ENCODE data around the gene CDC6.

CDC6 gene

GRCh38 chr17:40331743-40332641 lies 44.3 kb downstream of the CDC6 start:
- H3K4me2 ChIP-seq (ENCODE audit: low read length): no peak overlapping the region
- no peak overlapping the region for H3K27ac ChIP-seq (ENCODE audit: low read length)
- H3K4me3 ChIP-seq (ENCODE audit: low read length): no peak overlapping the region
- H4K20me1 ChIP-seq (ENCODE audit: insufficient read depth, low read length): peaks cover 61% of the 10 kb centered on the region
- no peaks in the 10 kb centered on the region for H3K27me3 ChIP-seq (ENCODE audit: low read depth, low read length)
- TF ChIP-seq EZH2phosphoT487 (IDR thresholded peaks at IDR 0.05; ENCODE audit: low read depth): no peak
- TF ChIP-seq CTCF (IDR thresholded peaks at IDR 0.05; ENCODE audit: low read depth, low read length): no peak
- H3K9ac ChIP-seq (ENCODE audit: low read length): no peak overlapping the region
- H3K36me3 ChIP-seq (replicated peaks; ENCODE audit: low read depth, low read length): peaks cover 20% of the 10 kb centered on the region
- no peak overlapping the region for H2AFZ ChIP-seq (ENCODE audit: low read depth, low read length)
- peaks cover 19% of the 10 kb centered on the region for H3K4me1 ChIP-seq (ENCODE audit: low read length)
- H3K9me3 ChIP-seq (ENCODE audit: insufficient read depth, low read length): no peaks in the 10 kb centered on the region
- peaks cover 79% of the 10 kb centered on the region for H3K79me2 ChIP-seq (ENCODE audit: low read length)

GRCh38 chr17:40333781-40334448 lies 46.2 kb downstream of the CDC6 start:
- Histone ChIP-seq H3K9me3 (ENCODE audit: insufficient read depth, low read length) (no peaks in the 10 kb centered on the region), H2AFZ (ENCODE audit: low read depth, low read length) (no peak overlapping the region), H4K20me1 (ENCODE audit: insufficient read depth, low read length) (peaks cover 58% of the 10 kb centered on the region), H3K36me3 (replicated peaks; ENCODE audit: low read depth, low read length) (peaks cover 20% of the 10 kb centered on the region), H3K4me2 (ENCODE audit: low read length) (no peak overlapping the region), H3K4me1 (ENCODE audit: low read length) (peaks cover 21% of the 10 kb centered on the region), H3K4me3 (ENCODE audit: low read length) (no peak overlapping the region), H3K27me3 (ENCODE audit: low read depth, low read length) (no peaks in the 10 kb centered on the region), H3K79me2 (ENCODE audit: low read length) (peaks cover 61% of the 10 kb centered on the region), H3K27ac (ENCODE audit: low read length) (no peak overlapping the region), H3K9ac (ENCODE audit: low read length) (no peak overlapping the region)
- no peak for TF ChIP-seq CTCF (IDR thresholded peaks at IDR 0.05; ENCODE audit: low read depth, low read length)
- TF ChIP-seq EZH2phosphoT487 (IDR thresholded peaks at IDR 0.05; ENCODE audit: low read depth): no peak

- no peak for TF ChIP-seq CTCF (IDR thresholded peaks at IDR 0.05; ENCODE audit: low read depth, low read length)
- TF ChIP-seq EZH2phosphoT487 (IDR thresholded peaks at IDR 0.05; ENCODE audit: low read depth): no peak
- Histone ChIP-seq H3K9ac (ENCODE audit: low read length) (no peak overlapping the region), H2AFZ (ENCODE audit: low read depth, low read length) (no peak overlapping the region), H3K9me3 (ENCODE audit: insufficient read depth, low read length) (no peaks in the 10 kb centered on the region), H3K4me2 (ENCODE audit: low read length) (no peak overlapping the region), H3K27me3 (ENCODE audit: low read depth, low read length) (no peaks in the 10 kb centered on the region), H3K4me3 (ENCODE audit: low read length) (no peak overlapping the region), H4K20me1 (ENCODE audit: insufficient read depth, low read length) (peaks cover 60% of the 10 kb centered on the region), H3K36me3 (replicated peaks; ENCODE audit: low read depth, low read length) (peaks cover 20% of the 10 kb centered on the region), H3K79me2 (ENCODE audit: low read length) (peaks cover 45% of the 10 kb centered on the region), H3K27ac (ENCODE audit: low read length) (no peak overlapping the region), H3K4me1 (ENCODE audit: low read length) (peaks cover 13% of the 10 kb centered on the region)
Observed at GRCh38 chr17:40335620-40336019, 47.9 kb downstream of the CDC6 start.

GRCh38 chr17:40337351-40337750 lies 49.7 kb downstream of the CDC6 start:
- TF ChIP-seq EZH2phosphoT487 (IDR thresholded peaks at IDR 0.05; ENCODE audit: low read depth): no peak
- no peak for TF ChIP-seq CTCF (IDR thresholded peaks at IDR 0.05; ENCODE audit: low read depth, low read length)
- H3K9ac ChIP-seq (ENCODE audit: low read length): no peak overlapping the region
- H3K4me3 ChIP-seq (ENCODE audit: low read length): no peak overlapping the region
- H3K4me2 ChIP-seq (ENCODE audit: low read length): no peak overlapping the region
- H3K27me3 ChIP-seq (ENCODE audit: low read depth, low read length): no peaks in the 10 kb centered on the region
- no peaks in the 10 kb centered on the region for H3K9me3 ChIP-seq (ENCODE audit: insufficient read depth, low read length)
- no peak overlapping the region for H3K27ac ChIP-seq (ENCODE audit: low read length)
- H2AFZ ChIP-seq (ENCODE audit: low read depth, low read length): no peak overlapping the region
- H4K20me1 ChIP-seq (ENCODE audit: insufficient read depth, low read length): peaks cover 69% of the 10 kb centered on the region
- peaks cover 24% of the 10 kb centered on the region for H3K4me1 ChIP-seq (ENCODE audit: low read length)
- H3K36me3 ChIP-seq (replicated peaks; ENCODE audit: low read depth, low read length): peaks cover 7% of the 10 kb centered on the region
- H3K79me2 ChIP-seq (ENCODE audit: low read length): peaks cover 32% of the 10 kb centered on the region

Data from OCI-LY3 (cell line).